NOMO-1 (cell line): ENCODE measurements around the gene ARL8B.
"Not testable (repeated sequence)": the region's sequence is repeated elsewhere in the genome, so short reads cannot be mapped to it uniquely, and the experiment has no call there.

Experiments
- DNase-seq, 2 experiments: peaks; one replicate each; lab custom pipeline; 2025; ENCODE audit not compliant: unreplicated experiment in 2 of 2; lab: John Stamatoyannopoulos, UW

Gene ARL8B

DNA sequence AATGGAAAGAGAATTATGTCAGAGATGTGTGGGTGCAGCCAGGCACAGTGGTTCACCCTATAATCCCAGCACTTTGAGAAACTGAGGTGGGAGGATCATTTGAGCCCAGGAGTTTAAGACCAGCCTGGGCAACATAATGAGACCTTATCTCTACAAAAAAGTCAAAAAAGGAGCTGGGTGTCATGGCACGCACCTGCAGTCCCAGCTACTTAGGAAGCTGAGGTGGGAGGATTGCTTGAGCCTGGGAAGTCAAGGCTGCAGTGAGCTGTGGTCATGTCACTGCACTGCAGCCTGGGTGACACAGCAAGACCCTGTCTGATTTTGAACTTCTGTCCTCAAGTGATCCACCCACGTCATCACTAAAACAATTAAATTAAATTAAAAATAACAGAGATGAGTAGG, 15.2 kb upstream of the ARL8B start:
- not testable (repeated sequence) for DNase-seq

- no peak for DNase-seq
Measured at GRCh38 chr3:5110337-5110736, 11.8 kb upstream of the ARL8B start.

GRCh38 chr3:5112043-5112442, 10.0 kb upstream of the ARL8B start:
- DNase-seq = no peak

DNA sequence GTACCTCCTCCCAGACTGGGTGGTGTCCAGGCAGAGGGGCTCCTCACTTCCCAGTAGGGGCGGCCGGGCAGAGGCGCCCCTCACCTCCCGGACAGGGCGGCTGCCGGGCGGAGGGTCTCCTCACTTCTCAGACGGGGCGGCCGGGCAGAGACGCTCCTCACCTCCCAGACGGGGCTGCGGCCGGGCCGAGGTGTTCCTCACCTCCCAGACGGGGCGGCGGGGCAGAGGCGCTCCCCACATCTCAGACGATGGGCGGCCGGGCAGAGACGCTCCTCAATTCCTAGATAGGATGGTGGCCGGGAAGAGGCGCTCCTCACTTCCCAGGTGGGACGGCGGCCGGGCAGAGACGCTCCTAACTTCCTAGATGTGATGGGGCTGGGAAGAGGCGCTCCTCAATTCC, 8.4 kb upstream of the ARL8B start:
- DNase-seq = not testable (repeated sequence)

DNA sequence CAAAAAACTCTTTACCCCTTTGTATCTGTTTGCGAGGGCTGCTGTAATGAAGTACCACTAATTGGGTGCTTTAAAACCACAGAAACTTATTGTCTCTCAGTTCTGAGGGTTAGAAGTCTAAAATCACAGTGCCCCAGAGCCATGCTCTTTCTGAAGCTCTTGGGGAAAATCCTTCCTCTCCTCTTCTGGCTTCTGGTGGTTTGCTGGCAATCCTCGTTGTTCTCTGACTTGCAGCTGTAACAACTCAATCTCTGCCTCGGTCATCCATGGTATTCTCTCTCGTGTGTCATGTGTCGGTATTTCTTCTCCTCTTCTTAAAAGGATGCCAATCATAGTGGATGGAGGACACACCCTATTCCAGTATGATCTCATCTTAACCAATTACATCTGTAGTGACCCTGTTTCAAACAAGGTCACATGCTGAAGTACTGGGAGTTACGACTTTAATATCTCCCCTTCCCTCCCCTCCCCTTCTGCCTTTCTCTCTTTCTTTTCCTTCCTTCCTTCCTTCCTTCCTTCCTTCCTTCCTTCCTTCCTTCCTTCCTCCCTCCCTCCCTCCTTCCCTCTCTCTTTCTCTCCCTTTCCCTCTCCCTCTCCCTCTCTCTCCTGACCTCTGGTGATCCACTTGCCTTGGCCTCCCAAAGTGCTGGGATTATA, 6.5 kb upstream of the ARL8B start:
- no peak for DNase-seq

DNA sequence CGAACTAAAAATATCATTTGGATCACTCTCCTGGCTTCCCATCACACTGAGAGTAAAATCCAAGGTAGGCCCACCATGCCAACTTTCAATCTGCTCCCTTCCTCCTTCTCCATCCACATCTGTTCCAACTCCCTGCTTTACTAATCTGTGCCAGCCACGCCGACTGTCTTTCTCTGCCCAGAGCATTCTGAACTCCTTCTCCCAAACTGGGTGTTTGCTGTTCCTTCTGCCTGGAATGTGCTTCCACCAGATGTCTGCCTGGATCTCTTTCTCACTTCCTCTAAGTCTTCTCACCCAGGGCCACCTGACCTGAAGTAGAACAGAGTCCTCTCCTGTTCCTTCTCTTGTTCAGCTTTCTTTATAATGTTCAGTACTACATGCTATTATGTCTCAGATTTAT, 5.6 kb upstream of the ARL8B start:
- DNase-seq = no peak

- DNase-seq = no peak
Measured at GRCh38 chr3:5120446-5120845, 1.6 kb upstream of the ARL8B start.

DNA sequence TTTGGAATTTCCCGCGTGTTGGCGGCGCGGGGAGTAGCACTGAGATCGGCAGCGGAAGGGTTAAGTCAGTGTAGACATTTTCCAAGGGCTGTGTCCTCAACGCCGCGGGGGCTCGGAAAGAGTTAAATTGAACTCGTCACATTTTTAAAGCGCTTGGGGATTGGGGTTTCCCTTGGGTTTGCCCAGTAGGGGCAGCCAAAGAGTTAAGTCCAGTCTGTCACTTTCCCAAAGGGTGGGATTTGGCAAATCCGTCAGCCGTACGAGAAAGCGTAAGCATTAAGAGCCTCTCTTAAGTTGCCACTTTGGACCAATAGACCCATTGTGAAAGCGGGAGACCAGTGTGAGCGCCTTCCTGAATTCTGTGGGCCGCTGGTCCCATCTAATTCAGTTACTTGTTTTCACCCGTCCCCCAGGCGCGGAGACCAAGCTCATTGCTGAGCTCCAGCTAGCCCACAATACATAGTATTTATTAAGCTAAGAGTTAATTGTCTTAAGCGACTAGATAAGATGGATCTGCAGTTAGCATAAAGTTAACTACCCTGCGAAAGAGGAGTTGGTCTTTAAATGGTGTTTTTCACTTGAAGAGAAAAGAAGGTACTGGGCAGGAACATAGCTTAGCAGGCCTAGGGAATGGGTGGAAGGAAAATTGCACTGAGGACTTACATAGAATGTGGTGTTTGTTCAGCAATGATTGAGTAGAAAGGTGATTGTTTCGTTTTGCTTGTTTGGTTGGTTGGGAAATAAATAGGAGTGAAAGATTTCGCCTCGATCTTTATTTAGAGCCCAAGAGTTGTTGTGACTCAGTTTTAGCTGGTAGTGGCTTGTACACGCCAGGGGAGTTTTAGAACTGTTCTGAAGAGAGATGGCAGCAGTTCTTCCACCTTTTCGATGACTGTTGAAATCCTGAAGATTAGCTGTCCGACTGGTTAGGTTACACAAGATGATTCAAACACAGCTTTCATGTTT, 932 bp downstream of the ARL8B start:
- peak; percentile 46 to 54 for DNase-seq

DNA sequence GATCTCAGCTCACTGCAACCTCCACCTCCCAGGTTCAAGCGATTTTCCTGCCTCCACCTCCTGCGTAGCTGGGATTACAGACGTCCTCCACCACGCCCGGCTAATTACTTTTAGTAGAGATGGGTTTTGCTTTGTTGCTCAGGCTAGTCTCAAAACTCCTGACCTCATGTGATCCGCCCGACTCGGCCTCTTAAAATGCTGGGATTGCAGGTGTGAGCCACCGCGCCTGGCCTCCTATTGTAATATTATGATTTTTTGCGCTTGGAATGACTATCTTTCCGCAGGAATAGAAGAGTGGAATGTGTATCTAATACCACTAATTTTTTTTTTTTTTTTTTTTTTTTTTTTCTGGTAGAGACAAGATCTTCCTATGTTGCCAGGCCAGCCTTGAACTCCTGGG, 1.8 kb downstream of the ARL8B start:
- DNase-seq = peak in 1 of 2 experiments; percentile 11

GRCh38 chr3:5126586-5126985, 4.5 kb downstream of the ARL8B start:
- peak; percentile 33 to 75 for DNase-seq

GRCh38 chr3:5128849-5129248, 6.8 kb downstream of the ARL8B start:
- DNase-seq = no peak

DNA sequence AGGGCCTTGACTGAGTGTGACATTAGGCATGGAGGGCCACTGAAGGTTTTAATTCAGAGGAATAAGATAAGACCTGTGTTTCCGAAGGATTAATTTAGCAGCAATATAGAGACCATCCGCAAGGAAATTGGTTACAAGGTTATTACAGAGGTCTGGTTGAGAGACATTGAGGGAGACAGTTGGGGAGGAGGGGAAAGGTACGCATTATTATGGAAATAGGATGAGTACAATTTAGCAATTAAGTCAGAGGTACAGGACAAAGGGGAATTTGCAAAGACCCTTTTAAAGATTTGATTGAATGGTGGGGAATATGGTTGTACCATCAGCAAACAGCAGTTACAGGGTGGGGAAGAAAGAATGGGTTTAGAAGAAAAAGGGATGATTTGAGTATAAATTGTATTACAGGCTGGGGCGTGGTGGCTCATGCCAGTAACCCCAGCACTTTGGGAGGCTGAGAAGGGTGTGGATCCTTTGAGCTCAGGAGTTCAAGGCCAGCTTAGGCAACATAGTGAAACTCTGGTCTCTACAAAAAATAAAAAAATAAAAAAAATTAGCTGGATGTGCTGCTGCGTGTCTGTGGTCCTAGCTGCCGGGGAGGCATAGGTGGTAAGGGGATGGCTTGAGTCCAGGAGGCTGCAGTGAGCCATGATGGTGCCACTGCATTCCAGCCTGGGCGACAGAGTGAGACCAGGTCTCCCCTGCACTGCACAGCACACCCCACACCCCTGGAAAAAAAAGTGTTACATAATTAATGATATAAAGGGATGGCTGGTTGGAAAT, 11.3 kb downstream of the ARL8B start:
- no peak for DNase-seq

- DNase-seq = no peak
Measured at GRCh38 chr3:5134019-5134391, 11.9 kb downstream of the ARL8B start.

GRCh38 chr3:5134499-5134898, 12.4 kb downstream of the ARL8B start:
- DNase-seq = no peak

GRCh38 chr3:5136211-5136918, 14.3 kb downstream of the ARL8B start:
- DNase-seq = peak; percentile 66 to 91

DNA sequence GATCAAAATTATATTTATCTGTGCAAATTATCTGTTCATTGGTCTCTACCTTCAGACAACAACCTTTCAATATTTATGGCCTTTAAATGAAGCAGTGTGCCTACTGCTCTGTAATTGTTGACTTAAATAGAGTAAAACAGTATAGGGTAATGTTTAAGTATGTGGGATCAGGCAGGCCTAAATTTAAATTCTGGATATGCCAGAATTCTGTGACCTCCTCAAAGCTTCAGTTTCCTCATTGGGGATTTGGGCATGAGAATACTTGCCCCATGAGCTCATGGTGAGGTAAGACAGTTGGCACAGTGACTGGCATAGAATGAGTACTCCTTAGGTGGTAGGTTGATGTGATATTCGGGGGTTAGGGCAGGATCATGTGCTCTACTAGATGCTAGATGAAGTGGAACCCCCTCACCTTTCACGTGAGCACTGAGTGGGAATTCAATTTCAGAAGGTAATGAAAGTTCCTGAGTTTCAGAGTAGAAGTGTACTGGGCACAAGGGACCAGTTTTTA, 14.9 kb downstream of the ARL8B start:
- no peak for DNase-seq

DNA sequence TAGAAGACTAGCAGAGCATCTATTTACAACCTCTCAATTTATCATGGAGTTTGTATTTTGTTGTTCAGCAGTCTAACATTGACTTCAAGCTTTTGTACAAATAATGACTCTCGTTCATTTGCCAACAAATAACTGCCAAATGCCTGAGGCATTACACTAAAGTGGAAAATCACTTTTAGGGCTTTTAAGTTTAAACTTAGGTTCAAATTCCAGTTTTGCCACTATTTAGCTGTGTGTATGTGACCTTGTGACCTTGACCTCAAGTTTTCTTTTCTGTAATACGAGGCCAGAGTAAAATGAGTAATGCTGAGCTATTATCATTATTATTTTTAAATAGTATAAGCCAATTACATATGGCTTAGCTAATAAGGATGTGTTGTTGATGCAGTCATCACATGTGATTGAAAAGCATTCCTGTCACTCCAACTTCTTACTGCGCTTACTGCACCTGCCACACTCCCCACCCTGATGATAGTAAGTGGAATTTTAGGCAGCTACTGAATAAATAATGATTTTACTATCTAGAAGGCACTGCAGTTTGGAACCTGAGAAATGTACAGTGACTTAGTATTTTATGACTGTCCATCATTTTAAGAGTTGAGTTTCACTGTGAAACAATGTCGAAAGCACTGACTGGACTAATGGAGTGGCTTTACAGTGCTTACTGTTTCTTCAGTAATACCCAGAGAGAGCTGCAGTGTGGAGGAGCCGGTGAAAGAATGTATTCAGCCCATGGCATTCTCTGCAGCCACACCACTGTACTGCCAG, 16.3 kb downstream of the ARL8B start:
- DNase-seq = no peak

DNA sequence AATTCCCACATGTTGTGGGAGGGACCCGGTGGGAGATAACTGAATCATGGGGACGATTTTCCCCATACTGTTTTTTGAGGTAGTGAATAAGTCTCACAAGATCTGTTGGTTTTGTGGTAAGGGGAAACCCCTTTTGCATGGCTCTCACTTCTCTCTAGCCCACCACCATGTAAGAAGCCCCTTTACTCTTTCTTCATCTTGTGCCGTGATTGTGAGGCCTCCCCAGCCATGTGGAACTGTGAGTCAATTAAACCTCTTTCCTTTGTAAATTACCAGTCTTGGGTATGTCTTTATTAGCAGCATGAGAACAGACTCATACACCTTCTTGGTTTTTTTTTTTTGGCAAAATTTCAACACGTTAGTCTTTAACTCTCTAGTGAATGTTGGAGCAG, 18.1 kb downstream of the ARL8B start:
- DNase-seq = no peak

- peak; percentile 54 to 81 for DNase-seq
Measured at GRCh38 chr3:5140839-5141238, 18.7 kb downstream of the ARL8B start.

DNA sequence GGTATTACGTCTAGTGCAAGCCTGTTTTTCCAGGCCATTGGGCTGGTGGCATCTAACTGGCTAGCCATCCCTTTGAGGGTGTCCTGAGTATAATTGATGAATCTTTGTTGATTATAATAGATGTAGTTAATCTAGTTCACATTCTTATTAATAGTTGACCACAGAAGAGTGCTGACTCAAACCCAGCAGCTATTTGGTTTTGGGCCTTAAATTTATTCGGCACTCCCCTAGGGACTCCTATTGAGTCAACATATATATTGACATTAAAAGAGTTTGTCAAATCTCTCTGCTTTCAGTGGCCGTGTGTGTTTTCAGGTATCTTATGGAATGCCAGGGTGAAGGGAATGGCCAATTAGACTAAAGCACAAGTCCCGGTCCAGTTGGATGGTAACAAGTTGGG, 19.7 kb downstream of the ARL8B start:
- DNase-seq = no peak
